Measurements from ENCODE around the gene USP20. TPM values are rescaled to one million over a fixed set of nuclear protein-coding genes. Genes with fewer than 3 reads are reported as not detected.

The USP20 gene
- total RNA-seq, 1 experiment from 2014 or later, result 16.8 TPM

DNA sequence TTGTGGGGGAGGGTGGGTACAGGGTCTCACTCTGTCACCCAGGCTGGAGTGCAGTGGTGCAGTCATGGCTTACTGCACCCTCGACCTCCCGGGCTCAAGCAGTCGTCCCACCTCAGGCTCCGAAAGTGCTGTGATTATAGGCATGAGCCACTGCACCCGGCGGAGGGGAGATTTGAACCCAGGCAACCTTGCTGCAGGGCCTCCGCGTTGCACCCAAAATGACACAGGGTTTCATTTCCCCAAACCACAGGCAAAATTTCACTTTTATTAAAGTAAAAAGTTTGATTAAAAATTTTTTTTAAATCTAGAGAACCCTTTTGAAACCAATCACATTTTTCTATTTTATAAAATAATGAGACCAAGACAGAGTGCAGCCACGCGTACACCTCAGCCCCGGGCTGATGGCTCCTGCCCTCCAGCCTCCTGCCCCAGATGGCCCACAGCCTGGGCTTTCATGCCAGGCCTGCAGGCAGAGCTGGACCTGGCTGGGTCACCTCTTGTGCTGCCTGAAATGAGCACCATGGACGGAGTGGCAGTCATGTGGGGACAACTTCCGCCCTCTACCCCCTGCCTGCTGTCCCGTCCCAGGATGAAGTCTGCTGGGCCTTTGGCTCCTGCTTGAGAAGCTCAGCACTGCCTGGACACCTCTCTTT lies 30.5 kb downstream of the USP20 start:
- intact Hi-C loops (cut with micrococcal nuclease), result no loop called here
- DNase-seq (ENCODE audit: low read depth, low spot score) (no peak), ATAC-seq (no peak)
- H2AFZ ChIP-seq (ENCODE audit: low read depth, low read length, poor library complexity, severe bottlenecking), result no peak overlapping the region
- no peaks in the 10 kb centered on the region for H3K4me1 ChIP-seq (ENCODE audit: control insufficient read depth in 1 of 2, insufficient read depth in 2 of 2, low read length in 2 of 2)
- POLR2A ChIA-PET, result no interaction called here
- H4K20me1 ChIP-seq (ENCODE audit: insufficient read depth), result no peaks in the 10 kb centered on the region
- no peak for TF ChIP-seq SRF (IDR thresholded peaks at IDR 0.05; ENCODE audit: low read depth)
- TF ChIP-seq, protein P1, sequence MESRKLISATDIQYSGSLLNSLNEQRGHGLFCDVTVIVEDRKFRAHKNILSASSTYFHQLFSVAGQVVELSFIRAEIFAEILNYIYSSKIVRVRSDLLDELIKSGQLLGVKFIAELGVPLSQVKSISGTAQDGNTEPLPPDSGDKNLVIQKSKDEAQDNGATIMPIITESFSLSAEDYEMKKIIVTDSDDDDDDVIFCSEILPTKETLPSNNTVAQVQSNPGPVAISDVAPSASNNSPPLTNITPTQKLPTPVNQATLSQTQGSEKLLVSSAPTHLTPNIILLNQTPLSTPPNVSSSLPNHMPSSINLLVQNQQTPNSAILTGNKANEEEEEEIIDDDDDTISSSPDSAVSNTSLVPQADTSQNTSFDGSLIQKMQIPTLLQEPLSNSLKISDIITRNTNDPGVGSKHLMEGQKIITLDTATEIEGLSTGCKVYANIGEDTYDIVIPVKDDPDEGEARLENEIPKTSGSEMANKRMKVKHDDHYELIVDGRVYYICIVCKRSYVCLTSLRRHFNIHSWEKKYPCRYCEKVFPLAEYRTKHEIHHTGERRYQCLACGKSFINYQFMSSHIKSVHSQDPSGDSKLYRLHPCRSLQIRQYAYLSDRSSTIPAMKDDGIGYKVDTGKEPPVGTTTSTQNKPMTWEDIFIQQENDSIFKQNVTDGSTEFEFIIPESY (IDR thresholded peaks at IDR 0.05; ENCODE audit: extremely low read depth, insufficient replicate concordance, low read length), result no peak
- TF ChIP-seq ELF1 (IDR thresholded peaks at IDR 0.05; ENCODE audit: borderline replicate concordance, low read depth), result no peak
- no peak for TF ChIP-seq POLR2AphosphoS5 (IDR thresholded peaks at IDR 0.05; ENCODE audit: low read depth, low read length)
- no peak for TF ChIP-seq CEBPB (IDR thresholded peaks at IDR 0.05; ENCODE audit: low read depth)
- TF ChIP-seq, protein P2, sequence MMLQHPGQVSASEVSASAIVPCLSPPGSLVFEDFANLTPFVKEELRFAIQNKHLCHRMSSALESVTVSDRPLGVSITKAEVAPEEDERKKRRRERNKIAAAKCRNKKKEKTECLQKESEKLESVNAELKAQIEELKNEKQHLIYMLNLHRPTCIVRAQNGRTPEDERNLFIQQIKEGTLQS (IDR thresholded peaks at IDR 0.05), result no peak
- TF ChIP-seq JUND (IDR thresholded peaks at IDR 0.05), result no peak
- H3K4me3 ChIP-seq (replicated peaks in 1 of 2; ENCODE audit: low read depth in 1 of 2, low read length in 2 of 2), result no peak overlapping the region
- no peak overlapping the region for H3K4me2 ChIP-seq (ENCODE audit: low read length)
- BruUV-seq (replicated peaks), result no TSS peak
- no peaks in the 10 kb centered on the region for H3K36me3 ChIP-seq (ENCODE audit: control insufficient read depth in 1 of 2, insufficient read depth in 2 of 2, low read length in 2 of 2)
- H3K27me3 ChIP-seq (ENCODE audit: insufficient read depth, low read length), result no peaks in the 10 kb centered on the region
- no peak overlapping the region for H3K9ac ChIP-seq (ENCODE audit: low read length)
- CTCF ChIA-PET, result no interaction called here
- no peak overlapping the region for H3K27ac ChIP-seq (ENCODE audit: low read depth, low read length)
- RAD21 ChIA-PET (ENCODE audit: low non-redundant PET in 1 of 2, low total read pairs in 2 of 2, uncharacterized antibody in 2 of 2, unreplicated experiment in 2 of 2), result no interaction called here
- H3K9me3 ChIP-seq (ENCODE audit: control insufficient read depth in 1 of 2, insufficient read depth in 1 of 2, low read depth in 1 of 2, low read length in 2 of 2), result no peaks in the 10 kb centered on the region
- no peaks in the 10 kb centered on the region for H3K79me2 ChIP-seq (ENCODE audit: insufficient read depth, low read length)
- no peaks in the 10 kb centered on the region for H3K9me2 ChIP-seq (ENCODE audit: insufficient read depth)

Data from HCT116 (cell line).